GM19452 (cell line): ENCODE measurements around the gene SLC22A12.

Experiments used
- ATAC-seq: cut with Tn5 transposase; IDR thresholded peaks from one replicate; pipeline ENCODE4 v1.9.1; 2021; ENCODE audit not compliant: unreplicated experiment

The SLC22A12 gene

GRCh38 chr11:64562723-64563351 lies 28.2 kb upstream of the SLC22A12 start:
- no peak for ATAC-seq

GRCh38 chr11:64563966-64564365 lies 27.1 kb upstream of the SLC22A12 start:
- no peak for ATAC-seq

- ATAC-seq, result no peak
Observed at GRCh38 chr11:64564419-64564818, 26.6 kb upstream of the SLC22A12 start.

- no peak for ATAC-seq
Observed at GRCh38 chr11:64564947-64565889, 25.8 kb upstream of the SLC22A12 start.

- no peak for ATAC-seq
Observed at GRCh38 chr11:64566042-64566914, 24.7 kb upstream of the SLC22A12 start.

- ATAC-seq, result no peak
Observed at GRCh38 chr11:64566915-64567891, 23.8 kb upstream of the SLC22A12 start.

- ATAC-seq, result no peak
Observed at GRCh38 chr11:64568041-64568571, 22.9 kb upstream of the SLC22A12 start.

GRCh38 chr11:64568584-64569140 lies 22.4 kb upstream of the SLC22A12 start:
- ATAC-seq, result no peak

GRCh38 chr11:64569300-64569970 lies 21.6 kb upstream of the SLC22A12 start:
- no peak for ATAC-seq

- no peak for ATAC-seq
Observed at GRCh38 chr11:64570341-64570740, 20.7 kb upstream of the SLC22A12 start.

GRCh38 chr11:64571050-64571409 lies 20.0 kb upstream of the SLC22A12 start:
- no peak for ATAC-seq

- no peak for ATAC-seq
Observed at GRCh38 chr11:64571410-64572091, 19.5 kb upstream of the SLC22A12 start.

- no peak for ATAC-seq
Observed at GRCh38 chr11:64572143-64572542, 18.9 kb upstream of the SLC22A12 start.

- ATAC-seq, result no peak
Observed at GRCh38 chr11:64577202-64577601, 13.8 kb upstream of the SLC22A12 start.

GRCh38 chr11:64580412-64580811 lies 10.6 kb upstream of the SLC22A12 start:
- ATAC-seq, result no peak

GRCh38 chr11:64581057-64581523 lies 9.9 kb upstream of the SLC22A12 start:
- no peak for ATAC-seq

GRCh38 chr11:64582885-64583284 lies 8.1 kb upstream of the SLC22A12 start:
- no peak for ATAC-seq
